GM12801 (cell line): ENCODE results near the gene APLN.

ENCODE experiments used
- TF ChIP-seq, protein P1 (sequence below): IDR thresholded peaks from one replicate; pipeline ENCODE4 v1.5.1; 2011; ENCODE audit warnings: control low read depth; ENCODE audit not compliant: insufficient read length; ENCODE audit errors: extremely low read depth

APLN gene

DNA sequence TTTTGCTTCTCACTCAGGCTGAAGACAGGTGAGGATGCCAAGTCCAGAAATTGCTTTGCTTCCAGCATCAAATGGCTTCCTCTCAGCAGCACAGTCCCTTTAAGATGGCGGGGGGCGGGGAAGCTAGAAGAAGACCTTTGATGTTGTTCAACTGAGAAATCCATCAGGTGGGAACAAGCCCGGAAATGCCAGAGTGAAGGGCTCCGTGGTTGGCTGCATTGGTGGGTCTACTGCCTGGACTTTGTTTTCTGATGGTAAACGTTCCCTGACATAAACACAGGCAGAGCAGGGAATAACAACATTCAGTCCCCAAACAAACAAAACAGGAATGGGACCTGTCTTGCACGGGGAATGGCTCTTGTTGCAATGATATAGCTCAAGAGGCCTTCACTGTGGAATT, 37.3 kb downstream of the APLN start:
- TF ChIP-seq, protein P1, sequence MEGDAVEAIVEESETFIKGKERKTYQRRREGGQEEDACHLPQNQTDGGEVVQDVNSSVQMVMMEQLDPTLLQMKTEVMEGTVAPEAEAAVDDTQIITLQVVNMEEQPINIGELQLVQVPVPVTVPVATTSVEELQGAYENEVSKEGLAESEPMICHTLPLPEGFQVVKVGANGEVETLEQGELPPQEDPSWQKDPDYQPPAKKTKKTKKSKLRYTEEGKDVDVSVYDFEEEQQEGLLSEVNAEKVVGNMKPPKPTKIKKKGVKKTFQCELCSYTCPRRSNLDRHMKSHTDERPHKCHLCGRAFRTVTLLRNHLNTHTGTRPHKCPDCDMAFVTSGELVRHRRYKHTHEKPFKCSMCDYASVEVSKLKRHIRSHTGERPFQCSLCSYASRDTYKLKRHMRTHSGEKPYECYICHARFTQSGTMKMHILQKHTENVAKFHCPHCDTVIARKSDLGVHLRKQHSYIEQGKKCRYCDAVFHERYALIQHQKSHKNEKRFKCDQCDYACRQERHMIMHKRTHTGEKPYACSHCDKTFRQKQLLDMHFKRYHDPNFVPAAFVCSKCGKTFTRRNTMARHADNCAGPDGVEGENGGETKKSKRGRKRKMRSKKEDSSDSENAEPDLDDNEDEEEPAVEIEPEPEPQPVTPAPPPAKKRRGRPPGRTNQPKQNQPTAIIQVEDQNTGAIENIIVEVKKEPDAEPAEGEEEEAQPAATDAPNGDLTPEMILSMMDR: no peak

DNA sequence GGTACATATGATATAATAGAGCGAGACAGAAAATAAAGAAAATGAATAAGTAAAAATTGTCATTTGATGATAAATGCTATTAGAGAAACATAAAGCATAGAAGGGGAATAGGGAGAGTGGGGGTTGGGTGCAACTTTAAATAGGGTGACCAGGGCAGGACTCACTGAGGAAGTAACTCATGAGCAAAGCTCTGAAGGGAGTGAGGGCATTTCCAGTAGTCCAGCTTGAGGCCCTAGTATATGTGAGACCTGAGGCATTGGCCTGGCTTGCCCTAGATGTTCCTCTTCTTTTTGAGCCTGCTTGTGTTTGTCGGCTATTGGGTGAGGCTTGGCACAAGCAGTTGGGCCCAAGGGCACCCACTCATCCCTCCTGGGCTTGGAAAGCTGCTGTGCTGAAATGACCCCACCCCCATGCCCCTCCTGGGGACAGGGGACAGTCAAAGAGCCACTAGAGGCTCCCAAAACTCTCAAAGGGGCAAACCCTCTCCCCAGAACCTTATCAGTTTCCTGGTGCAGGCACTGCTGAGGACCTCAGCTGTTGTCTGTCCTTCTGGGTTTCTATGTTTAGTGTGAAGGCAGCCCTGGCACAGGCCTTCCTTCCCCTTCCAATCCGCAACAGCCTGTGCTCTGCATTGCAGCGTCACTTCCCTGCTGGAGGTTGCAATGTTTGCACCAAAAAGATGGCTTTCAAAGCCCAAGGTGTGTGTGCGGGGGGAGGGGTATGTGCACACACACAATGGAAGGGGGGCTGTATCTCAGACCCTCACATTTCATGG, 40.1 kb downstream of the APLN start:
- TF ChIP-seq, protein P1: no peak

DNA sequence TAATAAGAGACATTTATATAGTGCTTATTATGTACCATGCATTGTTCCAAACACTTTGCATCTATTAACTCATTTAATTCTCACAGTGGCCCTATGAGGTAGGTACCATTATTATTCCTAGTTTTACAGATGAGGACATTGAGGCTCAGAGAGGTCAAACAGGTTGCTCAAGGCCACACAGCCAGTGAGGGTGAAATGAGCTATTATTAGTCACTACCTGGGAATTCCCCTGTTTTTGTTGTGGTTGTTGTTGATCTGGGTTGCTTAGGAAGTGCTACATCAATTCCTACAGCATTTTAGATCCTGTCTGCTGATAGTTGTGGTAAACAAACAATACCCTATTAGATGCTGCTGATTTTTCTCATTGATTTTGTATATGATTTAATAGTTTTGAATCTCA, 41.2 kb downstream of the APLN start:
- TF ChIP-seq, protein P1: no peak

DNA sequence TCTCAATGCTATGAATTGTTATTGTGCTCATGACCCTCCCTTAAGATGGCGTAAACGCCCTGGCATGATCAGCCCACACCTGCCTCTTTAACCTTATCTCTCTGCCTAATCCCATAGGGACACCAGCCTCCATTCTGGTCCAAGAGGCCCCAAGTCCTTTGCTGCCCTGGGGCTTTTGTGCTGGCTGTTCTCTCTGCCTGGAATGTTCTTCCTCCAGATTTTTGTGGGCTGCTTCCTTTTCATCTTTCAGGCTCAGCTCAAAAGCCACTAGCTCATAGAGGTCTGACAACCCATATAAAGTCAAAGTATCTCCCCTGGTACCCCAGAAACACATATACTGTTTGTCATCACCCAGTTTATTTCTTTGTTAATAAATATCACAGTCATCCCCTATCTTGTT, 42.4 kb downstream of the APLN start:
- TF ChIP-seq, protein P1: no peak

DNA sequence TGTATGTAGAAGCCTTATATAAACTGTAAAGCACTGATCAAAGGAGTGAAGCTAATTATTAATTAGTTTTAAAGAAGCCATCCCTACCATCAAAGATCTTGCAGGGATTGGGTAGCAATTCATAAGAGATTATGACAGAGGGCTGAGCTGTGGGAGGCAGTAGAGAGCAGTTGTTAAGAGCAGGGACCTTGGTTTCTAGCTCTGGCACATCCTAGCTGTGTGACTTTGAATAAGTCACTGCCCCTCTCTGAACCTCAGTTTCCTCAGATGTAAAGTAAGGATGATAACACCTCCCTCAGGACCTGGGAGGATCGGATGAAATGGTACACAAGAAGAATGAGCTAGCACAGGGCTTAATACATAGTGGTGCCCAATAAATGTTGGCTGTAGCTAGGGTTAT, 45.4 kb downstream of the APLN start:
- TF ChIP-seq, protein P1: no peak

DNA sequence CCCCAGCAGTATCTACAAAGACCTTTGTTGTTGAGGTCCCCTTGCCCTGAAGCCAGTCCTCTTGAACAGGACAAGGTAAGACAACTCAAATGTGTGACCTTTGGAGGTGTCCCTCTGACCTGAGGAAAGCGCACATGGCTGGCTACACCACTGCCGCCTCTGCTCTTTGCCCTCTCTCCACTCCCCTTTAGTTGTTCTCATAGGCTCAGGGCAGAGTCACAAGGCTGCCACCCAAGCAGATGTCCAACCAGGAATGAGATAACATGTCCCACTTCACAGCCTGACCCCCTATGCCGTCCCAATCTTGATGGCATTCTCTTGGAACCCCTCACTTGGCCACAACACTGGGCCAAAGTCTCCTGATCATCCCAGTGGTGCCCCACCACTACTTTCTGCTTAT, 46.3 kb downstream of the APLN start:
- TF ChIP-seq, protein P1: no peak

DNA sequence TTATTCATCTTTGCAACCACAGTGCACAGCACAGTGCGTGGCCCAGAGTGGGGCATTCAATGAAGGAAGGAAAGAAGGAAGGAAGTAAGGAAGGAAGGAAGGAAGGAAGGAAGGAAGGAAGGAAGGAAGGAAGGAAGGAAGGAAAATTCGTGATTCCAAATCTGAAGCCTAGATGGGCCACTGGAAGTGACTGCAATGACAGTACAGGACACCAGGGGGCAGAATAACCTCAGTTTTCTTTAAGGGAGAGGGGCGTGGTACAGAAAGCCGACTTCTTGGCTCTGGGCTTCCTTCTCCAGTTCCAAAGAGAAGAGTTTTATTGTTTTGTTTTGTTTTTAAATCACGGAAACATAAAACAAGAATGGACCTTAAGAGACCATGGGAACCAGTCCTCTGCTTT, 47.8 kb downstream of the APLN start:
- TF ChIP-seq, protein P1: no peak
